ENCODE measurements around the gene SEMA3C.

Gene SEMA3C

GRCh38 chr7:80847895-80848294, 71.0 kb downstream of the SEMA3C start:
- no peak for DNase-seq

GRCh38 chr7:80847027-80847426, 71.8 kb downstream of the SEMA3C start:
- DNase-seq = no peak

DNA sequence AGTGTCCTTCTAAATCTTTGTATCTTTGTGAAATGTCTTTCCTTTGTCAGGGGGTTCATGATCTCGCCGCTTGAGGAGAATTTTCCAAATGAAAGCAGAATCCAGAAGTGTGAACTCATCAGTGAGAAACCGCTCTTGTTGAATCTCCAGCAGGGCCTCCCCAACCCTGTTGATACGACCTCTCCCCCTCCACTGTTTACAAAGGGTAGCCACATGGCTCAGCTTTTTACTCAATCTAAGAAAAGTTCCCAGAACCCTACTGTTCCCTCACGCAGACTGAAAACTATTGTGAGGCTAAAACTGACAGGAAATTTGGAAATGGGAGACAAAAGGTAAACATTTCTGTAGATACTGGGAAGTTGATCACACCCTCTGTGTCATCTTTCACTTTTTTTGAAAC, 73.9 kb downstream of the SEMA3C start:
- DNase-seq = no peak

GRCh38 chr7:80843018-80843677, 75.7 kb downstream of the SEMA3C start:
- DNase-seq = no peak

DNA sequence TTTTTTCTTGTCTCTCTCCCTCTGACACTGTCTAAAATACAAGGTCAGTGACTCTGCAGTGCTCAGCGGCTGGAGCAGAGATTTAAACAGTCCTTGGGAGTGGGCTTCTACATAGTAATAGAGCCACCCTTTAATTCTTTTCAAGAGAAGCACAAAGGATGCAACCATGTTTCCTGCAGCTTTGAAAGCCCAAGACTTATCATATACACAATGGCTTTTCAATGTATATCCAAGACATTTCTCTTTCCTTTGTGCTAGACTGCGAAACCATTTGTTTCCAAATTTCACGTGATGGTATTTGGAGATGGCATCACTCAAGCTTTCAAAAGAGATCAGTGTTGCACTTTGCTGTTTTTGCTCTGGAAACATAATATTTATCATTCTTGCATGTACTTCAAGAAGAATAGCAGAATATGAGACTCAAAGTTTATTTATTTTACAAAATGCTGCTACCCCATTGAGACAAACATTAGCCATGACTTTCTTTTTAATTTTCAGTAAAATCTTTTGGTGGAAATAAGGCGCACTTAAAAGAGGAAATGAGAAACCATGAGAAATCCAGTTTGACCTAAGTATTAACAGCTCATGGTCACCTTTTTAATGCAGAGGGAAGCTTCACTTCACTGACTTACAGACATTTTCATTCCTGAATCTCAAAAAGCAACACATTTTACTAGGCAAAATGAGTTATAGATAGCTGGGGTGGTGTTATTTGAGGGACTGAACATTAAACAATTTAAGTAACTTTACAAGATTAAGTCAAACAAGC, 76.6 kb downstream of the SEMA3C start:
- DNase-seq = no peak

GRCh38 chr7:80841423-80841955, 77.4 kb downstream of the SEMA3C start:
- DNase-seq = no peak

DNA sequence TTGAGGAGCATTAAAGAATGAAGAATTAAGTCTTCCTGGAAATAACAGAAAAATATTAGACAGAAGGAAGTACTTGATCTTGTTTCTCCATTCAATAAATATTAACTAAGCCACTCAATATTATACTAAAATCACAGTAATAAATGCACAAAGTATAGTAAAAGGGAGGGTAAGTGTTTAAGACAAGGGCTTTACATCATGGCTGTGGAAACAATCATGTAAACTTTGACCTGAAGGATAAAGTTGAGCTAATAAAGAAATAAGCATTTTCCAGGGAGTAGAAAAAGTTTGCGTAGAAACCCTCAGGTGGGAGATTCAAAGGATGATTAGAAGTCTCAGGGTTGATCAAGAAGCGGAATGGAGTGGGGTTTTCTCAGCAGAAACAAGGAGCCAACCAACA, 78.2 kb downstream of the SEMA3C start:
- DNase-seq = no peak

GRCh38 chr7:80839855-80840254, 79.0 kb downstream of the SEMA3C start:
- DNase-seq = no peak

- no peak for DNase-seq
Measured at GRCh38 chr7:80838643-80839042, 80.2 kb downstream of the SEMA3C start.

DNA sequence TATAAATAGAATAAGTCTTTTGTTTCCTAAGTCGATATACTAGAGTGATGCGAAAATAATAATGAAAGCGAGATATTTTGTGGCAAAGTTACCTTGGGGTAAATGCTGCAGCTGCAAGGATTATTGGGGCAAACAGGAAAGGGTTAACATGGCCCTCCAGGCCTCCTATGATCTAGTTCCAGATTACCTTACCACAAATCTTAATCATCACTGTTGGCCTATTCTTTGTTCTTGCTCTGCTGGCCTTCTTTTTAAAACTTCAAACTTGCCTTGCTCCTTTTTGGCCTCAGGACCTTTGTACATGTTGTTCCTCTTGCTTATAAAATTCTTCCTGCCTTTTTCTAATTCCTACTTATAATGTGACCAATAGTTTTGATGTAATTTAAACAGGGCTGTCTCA, 81.5 kb downstream of the SEMA3C start:
- DNase-seq = no peak

- DNase-seq = no peak
Measured at GRCh38 chr7:80835251-80835650, 83.6 kb downstream of the SEMA3C start.

DNA sequence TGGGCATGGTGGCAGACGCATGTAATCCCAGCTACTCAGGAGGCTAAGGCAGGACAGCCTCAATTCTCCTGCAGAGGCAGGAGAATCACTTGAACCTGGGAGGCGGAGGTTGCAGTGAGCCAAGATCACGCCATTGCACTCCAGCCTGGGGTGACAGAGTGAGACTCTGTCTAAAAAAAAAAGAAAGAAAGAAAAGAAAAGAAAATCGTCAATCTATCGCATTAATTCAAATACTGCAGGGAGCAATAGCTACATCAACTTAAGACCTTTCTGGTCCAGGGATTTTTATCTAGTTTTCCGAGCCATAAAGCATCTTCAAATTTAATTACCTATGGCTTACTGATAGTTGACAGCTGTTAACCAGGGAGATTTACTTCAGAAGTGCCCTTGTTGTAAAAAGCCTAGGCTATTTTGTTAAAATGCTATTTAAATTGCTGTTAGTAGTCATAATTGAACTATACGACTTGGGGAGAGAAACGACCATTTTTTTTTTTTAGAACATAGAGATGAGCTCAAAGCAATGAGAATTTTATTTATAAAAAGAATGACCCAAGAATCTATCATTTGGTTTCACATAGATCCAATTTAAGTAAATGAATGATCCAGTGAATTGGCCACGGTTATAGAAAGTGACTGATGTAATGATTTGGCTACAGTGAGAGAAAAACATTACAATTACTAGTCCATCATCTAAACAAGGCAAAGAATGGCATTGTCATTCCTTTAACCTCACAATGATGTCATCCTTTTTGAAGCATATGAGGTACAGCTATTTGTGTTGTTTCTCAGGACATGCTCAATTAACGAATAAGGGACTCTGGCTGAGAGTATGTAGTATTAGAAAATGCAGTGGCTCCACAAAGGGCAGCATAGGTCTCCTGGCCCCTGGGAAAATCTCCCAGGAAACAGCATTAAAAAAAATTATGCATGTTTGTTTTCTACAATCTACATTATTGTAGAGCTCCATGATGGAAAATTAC, 85.3 kb downstream of the SEMA3C start:
- DNase-seq = no peak

DNA sequence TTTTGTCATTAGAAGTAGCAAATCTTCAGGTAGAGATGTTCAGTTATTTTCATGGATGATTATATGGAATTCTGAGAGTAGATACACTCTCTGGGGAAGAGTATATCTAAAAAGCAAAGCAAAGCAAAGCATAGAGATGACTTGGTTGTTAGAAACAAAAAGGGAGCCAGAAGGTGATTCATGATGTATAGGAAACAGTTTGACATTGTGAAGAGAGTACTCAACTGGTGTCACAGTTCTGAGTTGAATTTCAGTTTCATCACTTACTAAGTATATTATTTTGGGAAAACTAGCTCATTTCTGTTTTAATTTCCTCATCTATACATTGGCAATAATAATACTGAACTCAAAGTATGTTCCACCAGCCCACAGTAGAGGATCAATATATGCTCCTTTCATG, 86.8 kb downstream of the SEMA3C start:
- DNase-seq = no peak

DNA sequence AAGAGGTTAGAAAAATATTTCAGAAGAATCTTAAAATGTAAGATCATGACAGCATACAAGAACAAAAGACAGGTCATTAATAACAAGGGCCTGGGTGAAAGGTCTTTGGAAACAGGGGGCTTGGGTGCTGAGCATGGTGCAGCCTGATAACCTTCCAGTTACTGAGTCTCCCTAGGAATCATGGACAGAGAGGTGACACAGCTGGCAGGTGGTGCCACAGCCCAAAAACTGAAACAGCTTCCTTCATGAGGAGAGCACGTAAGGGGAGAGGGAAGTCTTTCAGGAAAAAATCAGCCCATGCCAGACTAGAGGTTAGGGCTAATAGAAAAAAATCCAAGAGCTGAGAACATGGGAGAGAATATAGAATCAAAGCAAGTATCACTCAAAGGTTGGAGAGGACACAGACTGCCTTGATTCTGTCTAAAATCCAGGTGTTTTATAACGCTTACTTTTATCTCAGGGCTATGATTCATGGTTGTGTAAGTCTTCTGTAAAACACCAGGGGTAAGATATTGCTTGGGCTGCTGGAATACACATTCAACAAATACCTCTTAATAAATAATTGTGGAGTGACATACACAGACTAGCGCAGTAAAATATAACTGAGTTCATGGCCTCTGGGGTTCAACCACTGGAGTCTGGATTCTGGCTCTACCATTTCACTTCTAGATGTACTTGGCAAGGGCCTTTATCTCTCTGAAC, 88.1 kb downstream of the SEMA3C start:
- no peak for DNase-seq

- no peak for DNase-seq
Measured at GRCh38 chr7:80830010-80830409, 88.8 kb downstream of the SEMA3C start.

- no peak for DNase-seq
Measured at GRCh38 chr7:80829527-80829926, 89.3 kb downstream of the SEMA3C start.

DNA sequence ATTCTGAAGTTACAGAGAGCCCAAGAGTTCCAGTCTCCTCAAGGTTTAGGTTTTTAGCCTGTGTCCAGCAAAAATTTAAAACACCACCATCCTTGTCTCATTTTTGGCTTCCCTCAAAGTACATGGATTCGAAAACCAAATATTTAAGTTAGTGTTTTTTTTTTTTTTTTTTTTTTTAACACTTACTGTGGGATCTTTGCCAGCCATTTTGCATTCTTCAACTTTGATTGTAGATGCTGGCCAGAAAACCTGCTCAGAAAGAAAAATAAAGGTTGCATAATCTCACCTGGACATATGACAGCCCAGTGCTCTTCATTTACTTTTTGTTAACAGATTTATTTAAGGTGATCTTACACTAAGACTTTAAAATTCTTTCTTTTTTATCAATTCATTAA, 91.6 kb downstream of the SEMA3C start:
- no peak for DNase-seq

DNA sequence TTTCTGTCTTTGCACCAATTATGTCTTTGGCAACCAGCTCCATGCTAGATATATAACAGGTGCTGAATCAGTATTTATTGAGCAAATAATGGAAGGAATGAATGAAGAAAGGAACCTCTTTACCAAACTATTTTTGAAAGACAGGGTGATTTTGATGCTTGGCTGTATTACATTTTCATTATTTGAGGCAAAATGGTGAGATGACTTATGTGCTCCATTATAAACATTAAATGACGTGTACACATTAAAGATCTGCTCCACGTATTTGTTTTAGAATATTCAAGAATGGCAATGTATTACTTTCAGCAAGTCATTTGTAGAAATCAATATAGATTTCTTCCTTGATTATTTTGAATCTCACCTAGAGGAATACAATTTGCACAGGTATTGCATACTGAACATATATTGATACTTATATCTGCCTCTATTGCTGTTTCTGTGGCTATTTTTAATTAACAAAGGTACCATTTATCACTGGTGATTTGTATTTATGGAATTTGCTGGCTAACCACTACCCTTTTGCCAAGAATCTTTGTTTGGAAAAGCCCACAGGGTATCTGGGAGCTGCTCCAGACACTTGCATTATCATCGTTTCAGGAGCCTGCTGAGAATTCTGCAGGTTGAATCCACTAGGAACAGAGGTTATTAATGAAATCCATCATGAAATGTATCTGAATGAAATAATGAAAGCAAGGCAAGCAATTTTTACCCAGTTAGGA, 92.2 kb downstream of the SEMA3C start:
- DNase-seq = no peak

GRCh38 chr7:80825499-80825898, 93.4 kb downstream of the SEMA3C start:
- DNase-seq = no peak

DNA sequence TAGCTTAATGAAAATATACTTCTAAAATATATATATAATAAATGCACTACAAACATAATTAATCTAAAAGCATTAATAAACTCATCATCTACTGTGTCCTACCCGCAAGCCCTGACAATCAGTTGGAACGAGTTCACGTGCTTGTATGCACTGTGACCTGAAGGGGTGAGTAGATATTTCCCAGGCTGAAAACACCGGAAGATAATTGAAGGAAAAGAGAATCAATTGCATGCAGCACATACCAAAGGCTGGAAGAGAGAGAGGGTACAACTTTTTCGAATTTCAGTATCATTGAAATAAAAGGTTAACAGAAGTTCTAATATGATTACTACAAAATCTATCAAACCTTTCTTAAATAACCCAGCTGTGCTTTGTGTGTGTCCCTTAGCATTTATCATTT, 94.6 kb downstream of the SEMA3C start:
- no peak for DNase-seq

GRCh38 chr7:80823057-80823456, 95.8 kb downstream of the SEMA3C start:
- DNase-seq = no peak
